HG03196 (cell line): ENCODE data around the gene MARF1.

Experiments
- ATAC-seq: cut with Tn5 transposase; IDR thresholded peaks from one replicate; pipeline ENCODE4 v1.9.1; 2021; ENCODE audit not compliant: unreplicated experiment

Gene MARF1

GRCh38 chr16:15601212-15601879 lies 41.6 kb downstream of the MARF1 start:
- no peak for ATAC-seq

GRCh38 chr16:15599303-15600070 lies 43.5 kb downstream of the MARF1 start:
- ATAC-seq = no peak

- ATAC-seq = no peak
Observed at GRCh38 chr16:15598648-15599190, 44.2 kb downstream of the MARF1 start.

- no peak for ATAC-seq
Observed at GRCh38 chr16:15597822-15598647, 44.9 kb downstream of the MARF1 start.

- ATAC-seq = no peak
Observed at GRCh38 chr16:15597135-15597534, 45.8 kb downstream of the MARF1 start.

- ATAC-seq = no peak
Observed at GRCh38 chr16:15594711-15595320, 48.1 kb downstream of the MARF1 start.

GRCh38 chr16:15593235-15593634 lies 49.7 kb downstream of the MARF1 start:
- no peak for ATAC-seq

GRCh38 chr16:15592324-15592723 lies 50.6 kb downstream of the MARF1 start:
- ATAC-seq = no peak

GRCh38 chr16:15587152-15587825 lies 55.7 kb downstream of the MARF1 start:
- ATAC-seq = no peak

- no peak for ATAC-seq
Observed at GRCh38 chr16:15586716-15587115, 56.2 kb downstream of the MARF1 start.

GRCh38 chr16:15585956-15586355 lies 57.0 kb downstream of the MARF1 start:
- no peak for ATAC-seq

- ATAC-seq = no peak
Observed at GRCh38 chr16:15583526-15583925, 59.4 kb downstream of the MARF1 start.

- ATAC-seq = no peak
Observed at GRCh38 chr16:15581127-15581815, 61.7 kb downstream of the MARF1 start.

GRCh38 chr16:15578824-15579223 lies 64.1 kb downstream of the MARF1 start:
- no peak for ATAC-seq

GRCh38 chr16:15576960-15577958 lies 65.7 kb downstream of the MARF1 start:
- ATAC-seq = no peak

GRCh38 chr16:15575293-15576049 lies 67.5 kb downstream of the MARF1 start:
- ATAC-seq = no peak

GRCh38 chr16:15574614-15574948 lies 68.4 kb downstream of the MARF1 start:
- no peak for ATAC-seq
